OCI-LY1 (cell line): ENCODE data around the gene CIAPIN1.

Source experiments
- H2AFZ ChIP-seq: fragments of 200-600 bp; sonication (generic), shearing (Covaris generic); 2 replicates; pipeline ENCODE4 v1.6.0; 2014; ENCODE audit warnings: antibody characterized with exemption, mild to moderate bottlenecking, low read length
- H3F3A ChIP-seq: fragments of 200-600 bp; sonication (generic), shearing (Covaris generic); 2 replicates; pipeline ENCODE4 v1.6.0; 2014; ENCODE audit warnings: mild to moderate bottlenecking, antibody characterized with exemption, low read length, moderate library complexity; ENCODE audit not compliant: insufficient read depth
- H3K27ac ChIP-seq: fragments of 200-600 bp; sonication (generic); 2 replicates; pipeline ENCODE4 v1.5.1; 2014; ENCODE audit warnings: low read length, mixed run types, mild to moderate bottlenecking, low read depth; ENCODE audit not compliant: poor library complexity, severe bottlenecking
- H3K27me3 ChIP-seq: fragments of 200-600 bp; sonication (generic); 2 replicates; pipeline ENCODE4 v1.6.0; 2014; ENCODE audit warnings: antibody characterized with exemption, mild to moderate bottlenecking, low read length, moderate library complexity; ENCODE audit not compliant: insufficient read depth
- H3K36me3 ChIP-seq: fragments of 200-600 bp; sonication (generic); 2 replicates; pipeline ENCODE4 v1.6.1; 2014; ENCODE audit warnings: mild to moderate bottlenecking, antibody characterized with exemption, low read length, moderate library complexity, mixed read lengths; ENCODE audit not compliant: insufficient read depth
- H3K4me1 ChIP-seq: fragments of 200-600 bp; sonication (generic); 2 replicates; pipeline ENCODE4 v1.5.1; 2014; ENCODE audit warnings: mild to moderate bottlenecking, low read length, moderate library complexity; ENCODE audit not compliant: insufficient read depth, severe bottlenecking
- H3K4me2 ChIP-seq: fragments of 200-600 bp; sonication (generic), shearing (Covaris generic); 2 replicates; pipeline ENCODE4 v1.6.1; 2014; ENCODE audit warnings: low read length
- H3K4me3 ChIP-seq: fragments of 200-600 bp; sonication (generic); 2 replicates; pipeline ENCODE4 v1.5.1; 2014; ENCODE audit warnings: low read length, low read depth, mild to moderate bottlenecking, mixed read lengths; ENCODE audit not compliant: poor library complexity, severe bottlenecking
- H3K79me2 ChIP-seq: fragments of 200-600 bp; shearing (Covaris generic); 2 replicates; pipeline ENCODE4 v1.6.1; 2016; ENCODE audit warnings: mixed run types, low read length, mixed read lengths; ENCODE audit not compliant: insufficient read depth
- H3K9ac ChIP-seq: fragments of 200-600 bp; sonication (generic), shearing (Covaris generic); 2 replicates; pipeline ENCODE4 v1.6.1; 2014; ENCODE audit warnings: mild to moderate bottlenecking, low read length, mixed read lengths
- H3K9me2 ChIP-seq: fragments of 200-600 bp; sonication (generic), shearing (Covaris generic); 2 replicates; pipeline ENCODE4 v1.6.1; 2014; ENCODE audit warnings: low read depth, mild to moderate bottlenecking, low read length, mixed read lengths
- H3K9me3 ChIP-seq: fragments of 200-600 bp; shearing (Covaris generic); 2 replicates; pipeline ENCODE4 v1.6.1; 2014; ENCODE audit warnings: low read length, mixed read lengths
- H4K20me1 ChIP-seq: fragments of 200-600 bp; sonication (generic), shearing (Covaris generic); 2 replicates; pipeline ENCODE4 v1.6.0; 2016; ENCODE audit warnings: mild to moderate bottlenecking, low read length; ENCODE audit not compliant: insufficient read depth
- CTCF ChIP-seq: fragments of 200-600 bp; sonication (generic), shearing (Covaris generic); IDR thresholded peaks from 2 replicates; pipeline ENCODE4 v1.5.1; 2017; ENCODE audit warnings: mild to moderate bottlenecking, antibody characterized with exemption, low read length, moderate library complexity, mixed read lengths
- EZH2 ChIP-seq: fragments of 200-600 bp; sonication (generic), shearing (Covaris generic); IDR thresholded peaks from 2 replicates; pipeline ENCODE4 v1.8.0; 2017; ENCODE audit warnings: borderline replicate concordance, mixed run types, mild to moderate bottlenecking, antibody characterized with exemption, low read length, moderate library complexity, mixed read lengths

Gene CIAPIN1

GRCh38 chr16:57430955-57431354 lies 16.2 kb downstream of the CIAPIN1 start:
- Histone ChIP-seq H3K79me2 (no peaks in the 10 kb centered on the region), H3K4me3 (no peak overlapping the region), H3K9me2 (no peaks in the 10 kb centered on the region), H3K4me1 (no peaks in the 10 kb centered on the region), H3K9ac (no peak overlapping the region), H3K9me3 (no peaks in the 10 kb centered on the region), H3K27ac (no peak overlapping the region), H3K36me3 (peaks cover 91% of the 10 kb centered on the region), H4K20me1 (no peaks in the 10 kb centered on the region), H3K27me3 (no peaks in the 10 kb centered on the region), H3K4me2 (no peak overlapping the region), H3F3A (no peaks in the 10 kb centered on the region), H2AFZ (no peak overlapping the region)
- no peak for TF ChIP-seq EZH2
- no peak for TF ChIP-seq CTCF

GRCh38 chr16:57427824-57428223 lies 19.4 kb downstream of the CIAPIN1 start:
- no peaks in the 10 kb centered on the region for H3K27me3 ChIP-seq
- no peak overlapping the region for H3K27ac ChIP-seq
- no peak overlapping the region for H3K4me3 ChIP-seq
- no peak overlapping the region for H3K4me2 ChIP-seq
- H3K9me2 ChIP-seq: no peaks in the 10 kb centered on the region
- no peaks in the 10 kb centered on the region for H3K79me2 ChIP-seq
- no peaks in the 10 kb centered on the region for H3K4me1 ChIP-seq
- H3F3A ChIP-seq: no peaks in the 10 kb centered on the region
- TF ChIP-seq CTCF (no peak), EZH2 (no peak)
- no peaks in the 10 kb centered on the region for H3K9me3 ChIP-seq
- H4K20me1 ChIP-seq: no peaks in the 10 kb centered on the region
- H3K9ac ChIP-seq: no peak overlapping the region
- H2AFZ ChIP-seq: no peak overlapping the region
- peaks cover 60% of the 10 kb centered on the region for H3K36me3 ChIP-seq

GRCh38 chr16:57427307-57427706 lies 19.9 kb downstream of the CIAPIN1 start:
- H3K4me1 ChIP-seq: peaks cover 3% of the 10 kb centered on the region
- no peaks in the 10 kb centered on the region for H3K27me3 ChIP-seq
- no peak overlapping the region for H3K9ac ChIP-seq
- no peaks in the 10 kb centered on the region for H3F3A ChIP-seq
- H3K9me3 ChIP-seq: no peaks in the 10 kb centered on the region
- no peaks in the 10 kb centered on the region for H3K79me2 ChIP-seq
- peaks cover 55% of the 10 kb centered on the region for H3K36me3 ChIP-seq
- no peak overlapping the region for H2AFZ ChIP-seq
- no peak overlapping the region for H3K4me3 ChIP-seq
- no peak overlapping the region for H3K27ac ChIP-seq
- H3K9me2 ChIP-seq: no peaks in the 10 kb centered on the region
- H3K4me2 ChIP-seq: no peak overlapping the region
- H4K20me1 ChIP-seq: no peaks in the 10 kb centered on the region
- TF ChIP-seq EZH2: no peak

- H4K20me1 ChIP-seq: no peaks in the 10 kb centered on the region
- peaks cover 46% of the 10 kb centered on the region for H3K36me3 ChIP-seq
- no peak overlapping the region for H3K9ac ChIP-seq
- no peaks in the 10 kb centered on the region for H3K9me3 ChIP-seq
- H3K27ac ChIP-seq: no peak overlapping the region
- TF ChIP-seq EZH2: no peak
- no peak for TF ChIP-seq CTCF
- no peak overlapping the region for H3K4me3 ChIP-seq
- H3K79me2 ChIP-seq: no peaks in the 10 kb centered on the region
- peaks cover 5% of the 10 kb centered on the region for H3K4me1 ChIP-seq
- H3K27me3 ChIP-seq: no peaks in the 10 kb centered on the region
- no peak overlapping the region for H2AFZ ChIP-seq
- no peak overlapping the region for H3K4me2 ChIP-seq
- no peaks in the 10 kb centered on the region for H3F3A ChIP-seq
- no peaks in the 10 kb centered on the region for H3K9me2 ChIP-seq
Measured at GRCh38 chr16:57426356-57426755, 20.8 kb downstream of the CIAPIN1 start.
